Astrocyte (in vitro differentiated cells and primary cell): ENCODE results near the gene C1orf52.

ENCODE experiments used
- EZH2 ChIP-seq: IDR thresholded peaks from 2 replicates; pipeline ENCODE4 v1.6.1; 2012; ENCODE audit warnings: mild to moderate bottlenecking, low read length, inconsistent platforms; ENCODE audit not compliant: insufficient read depth
- TF ChIP-seq, protein P1 (sequence below): IDR thresholded peaks from 2 replicates; pipeline ENCODE4 v1.5.1; 2011; ENCODE audit warnings: low read depth, mild to moderate bottlenecking, inconsistent platforms, low read length, moderate library complexity; ENCODE audit not compliant: insufficient read depth

DNA sequence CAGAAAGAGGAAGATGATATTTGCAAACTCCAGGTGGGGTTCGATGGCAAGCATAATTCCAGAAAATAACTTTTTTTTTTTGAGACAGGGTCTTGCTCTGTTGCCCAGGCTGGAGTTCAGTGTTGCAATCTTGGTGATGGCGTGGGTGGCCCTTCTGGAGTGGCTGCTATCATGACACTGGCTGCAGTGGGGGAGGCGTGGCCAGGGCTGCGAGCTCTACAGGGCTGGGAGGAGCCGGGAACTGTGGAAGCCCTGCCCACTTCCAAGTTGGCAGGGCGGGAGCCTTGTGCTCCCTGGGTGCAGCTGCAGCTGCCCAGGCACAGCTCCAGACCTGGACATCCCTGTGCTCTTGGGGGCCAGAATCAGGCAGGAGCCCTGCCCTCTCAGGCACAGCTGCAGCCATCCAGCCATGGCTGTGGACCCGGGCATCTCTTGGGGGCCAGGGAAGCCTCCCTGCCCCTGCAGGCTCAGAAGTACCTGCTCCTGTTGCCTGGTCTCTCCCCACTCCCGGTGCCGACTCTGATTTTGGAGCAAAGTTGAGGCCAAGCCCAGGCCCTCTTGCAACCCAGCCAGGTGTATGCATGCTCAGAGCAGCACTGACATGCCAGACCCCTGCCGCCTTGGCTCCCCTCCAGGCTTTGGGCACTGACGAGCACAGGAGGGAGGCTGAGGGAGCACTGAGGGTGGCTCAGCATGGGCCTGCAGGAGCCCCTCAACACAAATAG is 24.2 kb upstream of the C1orf52 start:
- TF ChIP-seq, protein P1, sequence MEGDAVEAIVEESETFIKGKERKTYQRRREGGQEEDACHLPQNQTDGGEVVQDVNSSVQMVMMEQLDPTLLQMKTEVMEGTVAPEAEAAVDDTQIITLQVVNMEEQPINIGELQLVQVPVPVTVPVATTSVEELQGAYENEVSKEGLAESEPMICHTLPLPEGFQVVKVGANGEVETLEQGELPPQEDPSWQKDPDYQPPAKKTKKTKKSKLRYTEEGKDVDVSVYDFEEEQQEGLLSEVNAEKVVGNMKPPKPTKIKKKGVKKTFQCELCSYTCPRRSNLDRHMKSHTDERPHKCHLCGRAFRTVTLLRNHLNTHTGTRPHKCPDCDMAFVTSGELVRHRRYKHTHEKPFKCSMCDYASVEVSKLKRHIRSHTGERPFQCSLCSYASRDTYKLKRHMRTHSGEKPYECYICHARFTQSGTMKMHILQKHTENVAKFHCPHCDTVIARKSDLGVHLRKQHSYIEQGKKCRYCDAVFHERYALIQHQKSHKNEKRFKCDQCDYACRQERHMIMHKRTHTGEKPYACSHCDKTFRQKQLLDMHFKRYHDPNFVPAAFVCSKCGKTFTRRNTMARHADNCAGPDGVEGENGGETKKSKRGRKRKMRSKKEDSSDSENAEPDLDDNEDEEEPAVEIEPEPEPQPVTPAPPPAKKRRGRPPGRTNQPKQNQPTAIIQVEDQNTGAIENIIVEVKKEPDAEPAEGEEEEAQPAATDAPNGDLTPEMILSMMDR = no peak
- TF ChIP-seq EZH2 = no peak
